ENCODE data around the gene GHITM. TPM values are rescaled to one million over a fixed set of nuclear protein-coding genes. Genes with fewer than 3 reads are reported as not detected.

The GHITM gene
- total and polyA plus RNA-seq, 2 of the 4 experiments (the other 2 are of a cell fraction): 103 to 185 TPM

DNA sequence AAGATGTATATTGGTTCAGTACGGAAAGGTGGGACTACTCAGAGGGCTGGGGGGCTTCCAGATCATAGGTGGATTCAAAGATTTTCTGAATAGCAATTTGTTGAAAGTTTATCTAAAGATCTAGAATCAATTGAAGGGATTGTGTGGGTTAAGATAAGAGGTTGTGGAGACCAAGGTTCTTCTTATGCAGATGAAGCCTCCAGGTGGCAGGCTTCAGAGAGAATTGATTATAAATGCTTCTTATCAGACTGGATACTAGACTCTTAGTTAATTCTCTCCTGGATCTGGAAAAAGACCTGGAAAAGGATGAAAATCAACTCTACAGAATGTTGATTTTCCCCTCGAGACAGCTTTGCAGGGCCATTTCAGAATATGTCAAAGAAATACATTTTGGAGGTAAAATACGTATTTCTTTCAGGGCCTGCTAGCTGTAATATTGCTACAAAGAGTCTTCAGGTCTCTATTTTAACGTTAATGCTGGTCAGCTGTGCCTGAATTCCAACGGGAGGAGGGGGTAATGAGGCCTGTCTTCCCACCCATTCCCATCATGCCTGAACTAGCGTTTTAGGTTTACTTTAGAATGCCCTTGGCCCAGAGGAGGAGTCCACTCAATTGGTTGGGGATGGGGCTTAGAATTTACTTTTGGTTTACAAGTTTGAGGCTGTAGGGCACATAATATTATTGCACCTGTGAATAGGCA is 21.5 kb downstream of the GHITM start:
- intact Hi-C loops (cut with micrococcal nuclease) (no loop called here), dilution Hi-C loops (cut with HindIII; ENCODE audit: low sequenced_read_pairs, unreplicated experiment) (no loop called here), in situ Hi-C loops (cut with MboI; ENCODE audit: low sequenced_read_pairs) (no loop called here)
- Histone ChIP-seq H2AK5ac (ENCODE audit: low read depth, low read length) (no peak overlapping the region), H4K5ac (ENCODE audit: low read depth, low read length) (no peak overlapping the region), H4K8ac (ENCODE audit: low read depth in 2 of 2, low read length in 2 of 2) (no peak overlapping the region), H3K4ac (ENCODE audit: low read depth, low read length) (no peak overlapping the region), H3K36me3 (ENCODE audit: control insufficient read depth, insufficient read depth, low read length) (no peaks in the 10 kb centered on the region), H2BK5ac (ENCODE audit: low read depth, low read length, poor library complexity, severe bottlenecking) (no peak overlapping the region), H2BK15ac (ENCODE audit: low read depth, low read length) (no peak overlapping the region), H4K20me1 (ENCODE audit: insufficient read depth, low read length) (no peaks in the 10 kb centered on the region), H3K9ac (ENCODE audit: low read depth, low read length) (no peak overlapping the region), H2BK20ac (ENCODE audit: low read depth, low read length) (no peak overlapping the region), H3K27me3 (ENCODE audit: control insufficient read depth, insufficient read depth, low read length) (peaks cover 11% of the 10 kb centered on the region), H4K91ac (ENCODE audit: insufficient read depth, low read depth, low read length) (no peak overlapping the region), H3K9me1 (ENCODE audit: insufficient read depth, low read length) (no peaks in the 10 kb centered on the region), H3K9me3 (ENCODE audit: control insufficient read depth, insufficient read depth, low read length) (no peaks in the 10 kb centered on the region), H3K4me1 (ENCODE audit: control insufficient read depth, insufficient read depth, low read length) (no peaks in the 10 kb centered on the region), H3K79me1 (ENCODE audit: low read depth in 1 of 2, low read length in 2 of 2) (no peaks in the 10 kb centered on the region), H3K14ac (replicated peaks; ENCODE audit: low read depth, low read length) (no peak overlapping the region), H3K18ac (ENCODE audit: low read depth, low read length) (no peak overlapping the region), H2AK9ac (replicated peaks; ENCODE audit: low read depth, low read length, poor library complexity) (no peak overlapping the region), H3K23ac (ENCODE audit: low read depth, low read length) (no peak overlapping the region), H3K4me2 (ENCODE audit: low read depth, low read length) (no peak overlapping the region), H3K4me3 (ENCODE audit: insufficient read depth, low read depth, low read length) (no peak overlapping the region), H2BK120ac (ENCODE audit: low read depth, low read length) (no peak overlapping the region), H3K56ac (ENCODE audit: extremely low read depth, insufficient read depth, low read length) (no peak overlapping the region), H3K27ac (ENCODE audit: insufficient read depth, low read length) (no peak overlapping the region), H2AFZ (replicated peaks; ENCODE audit: low read length, poor library complexity) (no peak overlapping the region)
- ChIA-PET POLR2A (ENCODE audit: unreplicated experiment) (no interaction called here), CTCF (interaction anchor here (1.0 kb wide), 1 partner anchor 13 kb away, joined by 3 read pairs; no protein-coding TSS in a partner anchor)
- BruUV-seq (replicated peaks): no TSS peak
- no CpG with 5 or more reads among the region's 6 CpGs for whole genome bisulfite sequencing, 2 experiments (ENCODE audit: extremely low coverage in 2 of 2, insufficient read length in 1 of 2)
- TF ChIP-seq, protein P1, sequence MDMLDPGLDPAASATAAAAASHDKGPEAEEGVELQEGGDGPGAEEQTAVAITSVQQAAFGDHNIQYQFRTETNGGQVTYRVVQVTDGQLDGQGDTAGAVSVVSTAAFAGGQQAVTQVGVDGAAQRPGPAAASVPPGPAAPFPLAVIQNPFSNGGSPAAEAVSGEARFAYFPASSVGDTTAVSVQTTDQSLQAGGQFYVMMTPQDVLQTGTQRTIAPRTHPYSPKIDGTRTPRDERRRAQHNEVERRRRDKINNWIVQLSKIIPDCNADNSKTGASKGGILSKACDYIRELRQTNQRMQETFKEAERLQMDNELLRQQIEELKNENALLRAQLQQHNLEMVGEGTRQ (IDR thresholded peaks at IDR 0.05; ENCODE audit: low read depth, low read length): no peak
- TF ChIP-seq, protein P2, sequence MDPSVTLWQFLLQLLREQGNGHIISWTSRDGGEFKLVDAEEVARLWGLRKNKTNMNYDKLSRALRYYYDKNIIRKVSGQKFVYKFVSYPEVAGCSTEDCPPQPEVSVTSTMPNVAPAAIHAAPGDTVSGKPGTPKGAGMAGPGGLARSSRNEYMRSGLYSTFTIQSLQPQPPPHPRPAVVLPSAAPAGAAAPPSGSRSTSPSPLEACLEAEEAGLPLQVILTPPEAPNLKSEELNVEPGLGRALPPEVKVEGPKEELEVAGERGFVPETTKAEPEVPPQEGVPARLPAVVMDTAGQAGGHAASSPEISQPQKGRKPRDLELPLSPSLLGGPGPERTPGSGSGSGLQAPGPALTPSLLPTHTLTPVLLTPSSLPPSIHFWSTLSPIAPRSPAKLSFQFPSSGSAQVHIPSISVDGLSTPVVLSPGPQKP (IDR thresholded peaks at IDR 0.05; ENCODE audit: borderline replicate concordance, low read depth, low read length): no peak
- TF ChIP-seq FOS (IDR thresholded peaks at IDR 0.05; ENCODE audit: low read depth, low read length) (no peak), CEBPB (IDR thresholded peaks at IDR 0.05; ENCODE audit: low read depth, low read length) (no peak), MAFK (IDR thresholded peaks at IDR 0.05; ENCODE audit: low read depth, low read length) (no peak), MAZ (IDR thresholded peaks at IDR 0.05; ENCODE audit: borderline replicate concordance, low read depth, low read length) (no peak)
- no peak for ATAC-seq (ENCODE audit: low read depth)
- DNase-seq: no peak
